A172 (cell line): Measurements from ENCODE around the gene MYL10. TPM values are rescaled to one million over a fixed set of nuclear protein-coding genes. Genes with fewer than 3 reads are reported as not detected.
"Not testable (repeated sequence)": the region's sequence is repeated elsewhere in the genome, so short reads cannot be mapped to it uniquely, and the experiment has no call there.

ENCODE experiments used
- DNase-seq: peaks from one replicate; pipeline ENCODE4 v3.0.0-alpha.2; 2015; ENCODE audit warnings: low spot score
- total RNA-seq: library from RNA; depleted of rRNA; stranded (reverse); fragments of >200 nt; shearing (Covaris generic); gene quantifications from 2 replicates; pipeline ENCODE4 v1.2.3, GENCODE V29; 2014

Gene MYL10
- total RNA-seq, 1 experiment from 2014 or later = not detected

- DNase-seq = no peak
Measured at GRCh38 chr7:101651112-101651511, 22.0 kb upstream of the MYL10 start.

- peak; percentile 55 for DNase-seq
Measured at GRCh38 chr7:101650579-101651081, 21.5 kb upstream of the MYL10 start.

- DNase-seq = not testable (repeated sequence)
Measured at GRCh38 chr7:101647876-101648275, 18.8 kb upstream of the MYL10 start.

GRCh38 chr7:101645951-101646350 lies 16.9 kb upstream of the MYL10 start:
- no peak for DNase-seq

GRCh38 chr7:101644879-101645278 lies 15.8 kb upstream of the MYL10 start:
- no peak for DNase-seq

GRCh38 chr7:101639127-101639526 lies 10.0 kb upstream of the MYL10 start:
- DNase-seq = not testable (repeated sequence)

- peak; percentile 68 for DNase-seq
Measured at GRCh38 chr7:101636822-101637623, 7.9 kb upstream of the MYL10 start.

GRCh38 chr7:101635484-101635883 lies 6.4 kb upstream of the MYL10 start:
- peak; percentile 73 for DNase-seq

GRCh38 chr7:101634196-101634717 lies 5.2 kb upstream of the MYL10 start:
- peak; percentile 44 for DNase-seq

GRCh38 chr7:101633511-101633910 lies 4.4 kb upstream of the MYL10 start:
- no peak for DNase-seq

- peak; percentile 52 for DNase-seq
Measured at GRCh38 chr7:101632641-101633040, 3.5 kb upstream of the MYL10 start.

- peak; percentile 77 for DNase-seq
Measured at GRCh38 chr7:101631224-101631714, 2.2 kb upstream of the MYL10 start.

GRCh38 chr7:101630591-101630990 lies 1.5 kb upstream of the MYL10 start:
- DNase-seq = peak; percentile 87

- no peak for DNase-seq
Measured at GRCh38 chr7:101628522-101628921, 574 bp downstream of the MYL10 start.

GRCh38 chr7:101626758-101627157 lies 2.3 kb downstream of the MYL10 start:
- no peak for DNase-seq

GRCh38 chr7:101626069-101626671 lies 2.9 kb downstream of the MYL10 start:
- no peak for DNase-seq

- no peak for DNase-seq
Measured at GRCh38 chr7:101625031-101625791, 3.9 kb downstream of the MYL10 start.

- DNase-seq = no peak
Measured at GRCh38 chr7:101624246-101625001, 4.7 kb downstream of the MYL10 start.

GRCh38 chr7:101622609-101623173 lies 6.4 kb downstream of the MYL10 start:
- no peak for DNase-seq

- DNase-seq = no peak
Measured at GRCh38 chr7:101620991-101621390, 8.1 kb downstream of the MYL10 start.

- DNase-seq = no peak
Measured at GRCh38 chr7:101620395-101620794, 8.7 kb downstream of the MYL10 start.
